ENCODE measurements around the gene ERCC4. TPM values are rescaled to one million over a fixed set of nuclear protein-coding genes. Genes with fewer than 3 reads are reported as not detected.

ERCC4 gene
- polyA plus RNA-seq, 2 of the 4 experiments (the other 2 are of a cell fraction) = 5.9 to 15.1 TPM

DNA sequence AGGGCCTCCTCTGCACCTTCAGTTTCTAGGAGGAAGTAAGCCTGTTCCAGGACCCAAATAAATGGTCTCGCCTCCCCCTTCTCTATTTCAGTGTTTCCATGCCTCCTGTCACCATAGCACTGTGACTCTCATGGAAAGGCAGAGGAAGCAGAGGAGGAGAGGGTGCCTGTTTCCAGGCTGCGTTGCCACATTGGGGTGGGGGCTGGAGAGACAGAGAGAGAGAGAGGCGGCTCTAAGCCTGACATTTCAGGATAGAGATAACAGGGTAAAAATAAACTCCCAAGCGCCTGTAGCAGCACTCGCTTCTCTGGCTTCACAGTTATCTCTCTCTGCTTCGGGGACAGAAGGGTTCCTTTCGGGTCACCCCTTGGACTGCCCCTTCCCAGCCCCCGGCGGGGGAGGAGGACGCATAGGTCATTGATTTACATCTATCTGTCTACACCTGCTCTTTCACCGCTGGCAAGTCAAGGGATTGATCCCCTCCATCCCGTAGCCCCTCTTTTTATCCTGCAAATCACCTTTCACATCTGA lies 80.0 kb downstream of the ERCC4 start:
- WGBS (ENCODE audit: missing lambda C conversion rate) = 73% methylated on average over 12 of the region's 12 CpGs
- no peak for TF ChIP-seq CHD2 (IDR thresholded peaks at IDR 0.05; ENCODE audit: low read length, partially characterized antibody)
- TF ChIP-seq, protein P1, sequence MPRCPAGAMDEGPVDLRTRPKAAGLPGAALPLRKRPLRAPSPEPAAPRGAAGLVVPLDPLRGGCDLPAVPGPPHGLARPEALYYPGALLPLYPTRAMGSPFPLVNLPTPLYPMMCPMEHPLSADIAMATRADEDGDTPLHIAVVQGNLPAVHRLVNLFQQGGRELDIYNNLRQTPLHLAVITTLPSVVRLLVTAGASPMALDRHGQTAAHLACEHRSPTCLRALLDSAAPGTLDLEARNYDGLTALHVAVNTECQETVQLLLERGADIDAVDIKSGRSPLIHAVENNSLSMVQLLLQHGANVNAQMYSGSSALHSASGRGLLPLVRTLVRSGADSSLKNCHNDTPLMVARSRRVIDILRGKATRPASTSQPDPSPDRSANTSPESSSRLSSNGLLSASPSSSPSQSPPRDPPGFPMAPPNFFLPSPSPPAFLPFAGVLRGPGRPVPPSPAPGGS (IDR thresholded peaks at IDR 0.05) = no peak
- TF ChIP-seq ESRRA (IDR thresholded peaks at IDR 0.05; ENCODE audit: borderline replicate concordance, low read length) = no peak
- no peak for TF ChIP-seq RNF2 (IDR thresholded peaks at IDR 0.05; ENCODE audit: borderline replicate concordance, low read depth)
- no peak for TF ChIP-seq MYC (IDR thresholded peaks at IDR 0.05; ENCODE audit: borderline replicate concordance, low read length)
- no peak for TF ChIP-seq GATA3 (IDR thresholded peaks at IDR 0.05; ENCODE audit: borderline replicate concordance)
- no peak for TF ChIP-seq CEBPB (IDR thresholded peaks at IDR 0.05)
- no peak for TF ChIP-seq JUN (IDR thresholded peaks at IDR 0.05)
- no peak for TF ChIP-seq ZFP36 (IDR thresholded peaks at IDR 0.05; ENCODE audit: borderline replicate concordance, partially characterized antibody)
- TF ChIP-seq EHMT2 (IDR thresholded peaks at IDR 0.05; ENCODE audit: low read depth) = no peak
- ChIA-PET POLR2A (no interaction called here), CTCF (interaction anchor here (0.6 to 1.2 kb wide), 3 partner anchors 12 to 489 kb away, joined by 3 read pairs; no protein-coding TSS in a partner anchor)
- H3K27ac ChIP-seq = peak overlapping the region in 1 of 2 experiments; percentile 25; a peak in 1 of 6 replicates
- no peak overlapping the region for H3K4me2 ChIP-seq
- H3K9me3 ChIP-seq = no peaks in the 10 kb centered on the region
- H3K4me3 ChIP-seq = no peak overlapping the region
- FAIRE-seq (no peak), DNase-seq (ENCODE audit: low read depth in 1 of 2, low spot score in 1 of 2) (no peak), ATAC-seq (no peak)
- peaks cover 16% of the 10 kb centered on the region for H3K4me1 ChIP-seq

DNA sequence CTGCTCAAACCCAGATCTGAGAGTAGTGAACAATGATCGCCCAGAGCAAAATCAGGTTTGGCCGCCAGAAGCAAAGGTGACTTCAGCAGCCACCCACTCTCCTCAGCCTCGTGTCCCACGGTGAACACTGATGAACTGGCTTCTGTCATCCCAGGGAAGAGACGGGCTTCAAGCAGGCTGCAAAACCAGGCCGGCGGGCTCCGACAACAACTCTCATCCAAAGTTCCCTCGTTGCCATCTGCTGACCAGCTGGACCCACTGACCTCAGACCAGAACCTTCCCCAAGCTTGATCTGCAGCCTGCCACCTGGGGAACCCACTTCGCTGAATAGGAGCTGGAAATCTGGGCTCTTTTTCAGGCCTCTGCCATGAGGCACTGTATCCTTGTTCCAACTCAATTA lies 81.6 kb downstream of the ERCC4 start:
- Histone ChIP-seq H3K4me1 (peaks cover 16% of the 10 kb centered on the region), H3K9me3 (no peaks in the 10 kb centered on the region), H3K4me3 (no peak overlapping the region), H3K27ac (no peak overlapping the region), H3K4me2 (no peak overlapping the region)
- TF ChIP-seq RFX5 (IDR thresholded peaks at IDR 0.05) (no peak), FOSB (CRISPR knock-in tag; IDR thresholded peaks at IDR 0.05) (no peak), NR3C1 (IDR thresholded peaks at IDR 0.05) (no peak), PHF8 (IDR thresholded peaks at IDR 0.05; ENCODE audit: borderline replicate concordance, low read depth) (no peak), FOXS1 (CRISPR knock-in tag; IDR thresholded peaks at IDR 0.05) (no peak)
- TF ChIP-seq, protein P2, sequence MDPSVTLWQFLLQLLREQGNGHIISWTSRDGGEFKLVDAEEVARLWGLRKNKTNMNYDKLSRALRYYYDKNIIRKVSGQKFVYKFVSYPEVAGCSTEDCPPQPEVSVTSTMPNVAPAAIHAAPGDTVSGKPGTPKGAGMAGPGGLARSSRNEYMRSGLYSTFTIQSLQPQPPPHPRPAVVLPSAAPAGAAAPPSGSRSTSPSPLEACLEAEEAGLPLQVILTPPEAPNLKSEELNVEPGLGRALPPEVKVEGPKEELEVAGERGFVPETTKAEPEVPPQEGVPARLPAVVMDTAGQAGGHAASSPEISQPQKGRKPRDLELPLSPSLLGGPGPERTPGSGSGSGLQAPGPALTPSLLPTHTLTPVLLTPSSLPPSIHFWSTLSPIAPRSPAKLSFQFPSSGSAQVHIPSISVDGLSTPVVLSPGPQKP (IDR thresholded peaks at IDR 0.05; ENCODE audit: low read depth, low read length) = no peak
- DNase-seq (ENCODE audit: low read depth in 1 of 2, low spot score in 1 of 2) (no peak), ATAC-seq (no peak), FAIRE-seq (no peak)
- 87% methylated on average over 10 of the region's 10 CpGs for WGBS (ENCODE audit: missing lambda C conversion rate)
- CTCF ChIA-PET = no interaction called here
- POLR2A ChIA-PET = no interaction called here

Other genes with a start within 250 kb of the ERCC4 start
- gene MRTFB, start 151.2 kb downstream of the ERCC4 start, polyA plus RNA-seq (2011; rRNA removed) = 24.2 and 39.7 TPM in 2 replicates
- 13.3 to 13.9 TPM (median 13.7 TPM) in 3 replicates for gene MRTFB, start 151.2 kb downstream of the ERCC4 start, polyA plus RNA-seq (2017; fragmentation: RNase III; extraction: RNeasy Plus Mini Kit Qiagen cat#74134 plus additional on column Dnase treatment)